Fibroblast of lung (primary cell): Measurements from ENCODE around the gene TMEM9.

Experiments used
- CTCF ChIP-seq, 2 donors: IDR thresholded peaks in 1 of 2; conservative IDR thresholded peaks in 1 of 2; 1 replicate in 1 of 2; 2 replicates in 1 of 2; pipeline ENCODE4 v1.5.1; 2011 to 2012; ENCODE audit warnings: low read length in 2 of 2, control low read depth in 1 of 2, inconsistent platforms in 1 of 2, low read depth in 1 of 2, mild to moderate bottlenecking in 1 of 2
- EZH2 ChIP-seq: IDR thresholded peaks from 2 replicates; pipeline ENCODE4 v1.5.1; 2012; ENCODE audit warnings: low read length, control low read depth, mild to moderate bottlenecking; ENCODE audit errors: missing control alignments

- TF ChIP-seq CTCF (conservative IDR thresholded peaks at IDR 0.05 in 1 of 2, IDR thresholded peaks at IDR 0.05 in 1 of 2; ENCODE audit: low read depth in 1 of 2, low read length in 2 of 2): no peak
- TF ChIP-seq EZH2: no peak
Observed at GRCh38 chr1:201110616-201111015, 43.7 kb downstream of the TMEM9 start.
